Measurements from ENCODE around the gene CCDC124. TPM values are rescaled to one million over a fixed set of nuclear protein-coding genes. Genes with fewer than 3 reads are reported as not detected.

The CCDC124 gene
- total and polyA plus RNA-seq, 11 donors, result 45.4 to 195 (median 71.8) TPM

GRCh38 chr19:17888260-17888659, 44.6 kb upstream of the CCDC124 start:
- DNase-seq (no peak), ATAC-seq (no peak)
- no peak for TF ChIP-seq CTCF (IDR thresholded peaks at IDR 0.05)
- no peak for TF ChIP-seq POLR2A (IDR thresholded peaks at IDR 0.05)
- Histone ChIP-seq H3K27me3 (peaks cover 0 to 29% (median 0%) of the 10 kb centered on the region in 9 donors), H3K36me3 (no peaks in the 10 kb centered on the region), H3K9me3 (no peaks in the 10 kb centered on the region), H3K4me3 (no peak overlapping the region), H3K27ac (no peak overlapping the region), H3K4me1 (no peaks in the 10 kb centered on the region)
- intact Hi-C loops (cut with DNase I), result loop anchor here in 1 of 10 donors (10.0 kb wide), 1 partner anchor 97 kb away; no protein-coding TSS in a partner anchor
- 66 to 85% (median 75%) methylated on average over 7 of the region's 7 CpGs for WGBS, 4 donors

GRCh38 chr19:17889609-17890214, 43.1 kb upstream of the CCDC124 start:
- Histone ChIP-seq H3K27me3 (peaks cover 0 to 27% (median 6%) of the 10 kb centered on the region in 9 donors), H3K36me3 (no peaks in the 10 kb centered on the region), H3K9me3 (no peaks in the 10 kb centered on the region), H3K4me3 (no peak overlapping the region), H3K27ac (no peak overlapping the region), H3K4me1 (no peaks in the 10 kb centered on the region)
- TF ChIP-seq CTCF (IDR thresholded peaks at IDR 0.05), result no peak
- TF ChIP-seq POLR2A (IDR thresholded peaks at IDR 0.05), result no peak
- WGBS, 4 donors, result 23 to 30% (median 24%) methylated on average over 18 of the region's 18 CpGs
- no peak for ATAC-seq
- no peak for DNase-seq
- intact Hi-C loops (cut with DNase I), result loop anchor here in 1 of 10 donors (10.0 kb wide), 1 partner anchor 95 kb away; no protein-coding TSS in a partner anchor

- H3K27me3 ChIP-seq, result peaks cover 0 to 52% (median 6%) of the 10 kb centered on the region in 9 donors
- no peaks in the 10 kb centered on the region for H3K36me3 ChIP-seq
- H3K9me3 ChIP-seq, result no peaks in the 10 kb centered on the region
- DNase-seq, result no peak
- H3K4me3 ChIP-seq, result no peak overlapping the region
- 65 to 81% (median 78%) methylated on average over 7 to 9 of the region's 9 CpGs for WGBS, 4 donors
- no peak for TF ChIP-seq POLR2A (IDR thresholded peaks at IDR 0.05)
- no peak for TF ChIP-seq CTCF (IDR thresholded peaks at IDR 0.05)
- no peak overlapping the region for H3K27ac ChIP-seq
- ATAC-seq, result no peak
- intact Hi-C loops (cut with DNase I), result no loop called here
- H3K4me1 ChIP-seq, result no peaks in the 10 kb centered on the region
These were observed 39.0 kb upstream of the CCDC124 start for GRCh38 chr19:17893766-17894165.

- intact Hi-C loops (cut with DNase I), result no loop called here
These were observed 30.1 kb upstream of the CCDC124 start for GRCh38 chr19:17902701-17903100.

More at GRCh38 chr19:17902701-17903100, 30.1 kb upstream of the CCDC124 start:
- Histone ChIP-seq H3K36me3 (no peaks in the 10 kb centered on the region), H3K9me3 (peaks cover 0 to 5% (median under 1%) of the 10 kb centered on the region in 12 donors), H3K4me3 (no peak overlapping the region), H3K27me3 (peaks cover 0 to 34% (median 3%) of the 10 kb centered on the region in 9 donors), H3K4me1 (no peaks in the 10 kb centered on the region), H3K27ac (no peak overlapping the region)
- no peak for TF ChIP-seq POLR2A (IDR thresholded peaks at IDR 0.05)
- ATAC-seq (no peak), DNase-seq (no peak)
- WGBS, 4 donors, result 51 to 75% (median 65%) methylated on average over 6 of the region's 6 CpGs
